K562 (cell line): ENCODE measurements around the gene FDX2. TPM values are rescaled to one million over a fixed set of nuclear protein-coding genes. Genes with fewer than 3 reads are reported as not detected.
A peak's percentile ranks its signal among the peaks of the same experiment; 100 is the strongest.

Experiments used
- CAMTA2 ChIP-seq: fragments of 250-450 bp; sonication (Bioruptor Pico); conservative IDR thresholded peaks from 2 replicates; pipeline ENCODE4 v1.5.1; 2022
- CHD7 ChIP-seq: fragments of 200-600 bp; sonication (generic); IDR thresholded peaks from one replicate; pipeline ENCODE4 v1.6.1; 2012; ENCODE audit warnings: mild to moderate bottlenecking, low read depth, low read length, inconsistent platforms
- FOXA1 ChIP-seq: fragments of 450-650 bp; IDR thresholded peaks from 2 replicates; pipeline ENCODE4 v1.6.1; 2016; ENCODE audit warnings: mild to moderate bottlenecking, borderline replicate concordance
- PHF21A ChIP-seq: fragments of 450-650 bp; IDR thresholded peaks from 2 replicates; pipeline ENCODE4 v1.6.1; 2017; ENCODE audit warnings: low read depth, borderline replicate concordance
- PHF8 ChIP-seq: fragments of 200-600 bp; sonication (generic); IDR thresholded peaks from 2 replicates; pipeline ENCODE4 v1.6.1; 2012; ENCODE audit warnings: mixed run types, mild to moderate bottlenecking, inconsistent platforms, low read length, moderate library complexity, borderline replicate concordance
- PML ChIP-seq: IDR thresholded peaks from 2 replicates; pipeline ENCODE4 v1.6.1; 2012; ENCODE audit warnings: low read length, inconsistent platforms
- TFAM ChIP-seq: fragments of 250-450 bp; sonication (Bioruptor Pico); conservative IDR thresholded peaks from 2 replicates; pipeline ENCODE4 v1.5.0; 2021; ENCODE audit warnings: mild to moderate bottlenecking, moderate library complexity
- XRCC3 ChIP-seq: fragments of 450-650 bp; IDR thresholded peaks from 2 replicates; pipeline ENCODE4 v1.6.1; 2017; ENCODE audit warnings: mild to moderate bottlenecking, moderate library complexity
- ZBTB1 ChIP-seq: sonication (generic); formaldehyde crosslinking; IDR thresholded peaks from 2 replicates; pipeline ENCODE4 v1.8.1; 2023; ENCODE audit warnings: missing genetic modification reagents, low read depth, mild to moderate bottlenecking, borderline replicate concordance
- ZBTB8A ChIP-seq: fragments of 450-650 bp; IDR thresholded peaks from 2 replicates; pipeline ENCODE4 v1.6.1; 2018; ENCODE audit warnings: mild to moderate bottlenecking, moderate library complexity; ENCODE audit not compliant: partially characterized antibody
- ZNF175 ChIP-seq: fragments of 200-800 bp; sonication (Bioruptor generic); IDR thresholded peaks from 2 replicates; pipeline ENCODE4 v1.6.1; 2016; ENCODE audit warnings: low read depth, mild to moderate bottlenecking, missing genetic modification characterization, missing compliant biosample characterization
- ZNF384 ChIP-seq: IDR thresholded peaks from 2 replicates; pipeline ENCODE4 v1.6.1; 2012; ENCODE audit warnings: low read depth, low read length, improper control_type of control experiment
- ZNF431 ChIP-seq: sonication (generic); formaldehyde crosslinking; IDR thresholded peaks from 2 replicates; pipeline ENCODE4 v1.8.0; 2022; ENCODE audit warnings: mild to moderate bottlenecking, missing genetic modification reagents
- ZNF511 ChIP-seq: sonication (generic); formaldehyde crosslinking; IDR thresholded peaks from 2 replicates; pipeline ENCODE4 v1.8.0; 2022; ENCODE audit warnings: mild to moderate bottlenecking, missing genetic modification reagents
- polyA plus RNA-seq, 8 experiments: library from polyadenylated mRNA; depleted of rRNA in 4 of 8; stranded (reverse) in 5 of 8; unstranded in 3 of 8; fragments of >200 nt; fragmentation: Nextera tagmentation in 2 of 8; fragmentation: Illumina TruSeq in 1 of 8; extraction: Ambion mirVana in 2 of 8; extraction: Trizol in 1 of 8; gene quantifications; 2 replicates each; pipeline versions ENCODE4 v1.2.1 to v1.2.3, GENCODE V29; 2011 to 2014; ENCODE audit warnings: inconsistent platforms in 1 of 8, missing spikeins in 1 of 8
- total RNA-seq, 7 experiments: library from RNA; depleted of rRNA in 6 of 7; stranded (reverse); fragments of >200 nt in 6 of 7; fragmentation: Illumina TruSeq in 2 of 7; extraction: Trizol in 2 of 7; gene quantifications; 2 replicates each; pipeline versions ENCODE4 v1.2.1 to v1.2.3, GENCODE V29; 2011 to 2021; ENCODE audit warnings: low replicate concordance in 1 of 7
- TF ChIP-seq, protein P1 (sequence below): fragments of 250-450 bp; sonication (Bioruptor Pico); IDR thresholded peaks from 2 replicates; pipeline ENCODE4 v1.8.0; 2022; ENCODE audit warnings: inconsistent platforms, mild to moderate bottlenecking, moderate library complexity, borderline replicate concordance

Gene FDX2
- total and polyA plus RNA-seq, 9 of the 15 experiments (the other 6 are each of a cell fraction or from before 2014, with no cell fraction given) = 2.5 to 49.8 (median 29.7) TPM

DNA sequence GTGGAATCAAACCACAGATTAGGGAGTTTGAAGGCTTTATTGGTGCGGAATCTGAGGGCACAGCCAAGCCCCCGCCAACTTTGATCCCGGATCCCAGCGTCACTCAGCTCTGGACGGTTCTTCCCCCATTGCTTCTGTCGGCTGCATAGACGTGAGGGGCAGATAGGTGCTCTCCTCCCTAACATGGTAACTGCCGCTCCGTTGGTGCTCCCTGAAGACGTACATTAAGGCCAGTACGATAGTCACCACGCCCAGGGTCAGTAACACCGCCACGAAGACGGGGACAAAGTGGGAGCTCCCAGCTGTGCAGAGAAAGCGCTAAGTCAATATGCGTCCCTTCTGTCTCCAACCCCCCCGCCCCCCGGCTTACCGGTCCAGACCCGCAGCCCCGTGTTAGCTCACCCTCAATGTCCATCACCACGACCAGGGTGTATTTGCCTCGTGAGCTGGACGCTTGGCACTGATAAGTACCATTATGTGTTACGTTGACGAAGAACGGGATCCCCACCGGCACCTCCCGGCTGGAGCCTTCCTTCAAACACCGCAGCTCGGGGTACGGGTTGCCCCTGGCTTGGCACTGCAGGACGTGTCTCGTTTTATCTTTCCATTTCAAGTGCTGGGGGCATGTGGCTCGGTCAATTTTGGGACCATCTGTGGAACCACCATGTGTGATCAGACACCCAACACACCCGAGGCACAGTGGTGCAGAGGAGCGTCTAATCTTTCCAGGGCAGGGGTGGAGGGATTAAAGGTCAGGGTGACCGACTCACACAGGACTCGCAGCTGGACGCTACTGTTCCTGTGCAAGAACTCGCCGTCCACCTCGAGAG lies 18.2 kb upstream of the FDX2 start (continued):
- 0 out of 2 replicates have a peak, but pooled peaks have one; percentile 40 for TF ChIP-seq PML
- TF ChIP-seq PHF21A = no peak
- TF ChIP-seq ZBTB1 (CRISPR knock-in tag) = no peak
- TF ChIP-seq ZBTB8A = no peak
- no peak for TF ChIP-seq ZNF384
- TF ChIP-seq FOXA1 = no peak
- no peak for TF ChIP-seq ZNF175 (CRISPR knock-in tag)
- TF ChIP-seq XRCC3 = no peak
- TF ChIP-seq PHF8 = peak; percentile 13; the same call in 1 of the 2 replicates
- TF ChIP-seq CAMTA2 (CRISPR knock-in tag) = no peak
- no peak for TF ChIP-seq CHD7
- TF ChIP-seq ZNF511 (CRISPR knock-in tag) = peak; percentile 20; the same call in 1 of the 2 replicates
- no peak for TF ChIP-seq ZNF431
- TF ChIP-seq, protein P1, sequence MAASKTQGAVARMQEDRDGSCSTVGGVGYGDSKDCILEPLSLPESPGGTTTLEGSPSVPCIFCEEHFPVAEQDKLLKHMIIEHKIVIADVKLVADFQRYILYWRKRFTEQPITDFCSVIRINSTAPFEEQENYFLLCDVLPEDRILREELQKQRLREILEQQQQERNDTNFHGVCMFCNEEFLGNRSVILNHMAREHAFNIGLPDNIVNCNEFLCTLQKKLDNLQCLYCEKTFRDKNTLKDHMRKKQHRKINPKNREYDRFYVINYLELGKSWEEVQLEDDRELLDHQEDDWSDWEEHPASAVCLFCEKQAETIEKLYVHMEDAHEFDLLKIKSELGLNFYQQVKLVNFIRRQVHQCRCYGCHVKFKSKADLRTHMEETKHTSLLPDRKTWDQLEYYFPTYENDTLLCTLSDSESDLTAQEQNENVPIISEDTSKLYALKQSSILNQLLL (CRISPR knock-in tag) = no peak
- no peak for TF ChIP-seq TFAM (CRISPR knock-in tag)
